Stimulated activated CD8-positive, alpha-beta memory T cell treated with anti-CD3 and anti-CD28 coated beads, Interleukin-7, amount 100 ng/mL, for 4 hours (primary cell): ENCODE data around the gene TAS2R1.
"Not testable (repeated sequence)": the region's sequence is repeated elsewhere in the genome, so short reads cannot be mapped to it uniquely, and the experiment has no call there.

Source experiments
- DNase-seq, 2 donors: peaks; one replicate each; pipeline ENCODE4 v3.0.0-alpha.2; 2020; ENCODE audit warnings: low read depth in 2 of 2

The TAS2R1 gene

GRCh38 chr5:9622971-9623421 is 7.2 kb downstream of the TAS2R1 start:
- no peak for DNase-seq

DNA sequence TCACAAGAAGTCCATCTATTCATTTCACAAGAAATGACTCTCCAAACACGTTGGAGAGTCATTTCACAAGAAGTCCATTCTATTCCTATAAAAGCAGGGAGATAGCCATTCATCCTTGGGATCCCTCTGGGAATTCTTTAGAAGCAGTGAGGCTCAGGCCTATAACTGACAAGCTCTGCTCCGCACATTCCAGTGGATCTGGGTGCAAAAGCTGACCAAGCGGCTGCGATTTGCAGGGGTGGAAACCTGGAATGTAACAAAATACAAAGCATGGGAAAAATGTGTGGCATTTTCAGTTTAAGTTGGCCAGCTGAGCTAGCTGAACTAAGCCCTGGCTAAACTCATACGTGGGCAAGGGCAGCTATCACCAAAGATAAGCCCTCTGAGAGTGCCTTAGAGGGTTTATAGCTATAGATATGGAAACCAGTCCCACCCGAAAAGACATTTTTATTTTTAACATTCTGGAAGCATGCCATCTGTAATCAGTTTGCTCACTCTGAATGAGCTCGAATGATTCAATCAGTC is 8.7 kb downstream of the TAS2R1 start:
- no peak for DNase-seq

- no peak for DNase-seq
Measured at GRCh38 chr5:9619331-9620092, 10.6 kb downstream of the TAS2R1 start.

DNA sequence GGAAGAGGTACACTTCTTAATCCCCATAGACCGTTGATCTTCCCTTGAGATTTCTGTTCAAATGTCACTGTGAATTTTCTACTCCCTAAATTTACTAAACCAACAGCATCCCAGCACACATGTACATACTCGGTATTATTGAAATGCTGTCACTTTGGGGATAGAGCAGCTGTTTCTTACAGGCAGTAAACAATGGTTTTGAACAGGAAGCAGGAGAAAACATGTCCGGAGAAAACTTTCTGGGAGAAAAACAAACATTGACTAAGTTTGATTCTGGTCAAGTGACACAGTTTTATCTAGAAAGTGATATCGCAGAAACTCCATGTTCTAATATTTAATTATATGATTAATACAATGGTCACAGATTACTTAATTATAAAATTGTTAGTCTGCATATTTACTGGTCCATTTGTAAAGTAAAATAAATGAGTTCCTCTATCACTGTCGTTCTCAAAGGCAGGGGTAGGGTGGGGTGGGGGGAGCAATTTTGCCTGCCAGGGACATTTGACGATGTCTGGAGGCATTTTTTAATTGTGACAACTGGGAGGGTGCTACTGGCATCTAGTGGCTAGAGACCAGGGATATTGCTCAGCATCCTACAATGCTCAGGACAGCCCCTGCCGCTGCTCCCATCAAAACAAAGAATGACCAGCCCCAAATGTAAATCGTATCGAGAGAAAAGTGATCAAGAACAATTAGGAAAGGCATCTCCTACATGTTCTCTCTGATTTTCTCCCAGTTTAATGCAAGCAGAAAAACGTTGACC is 12.2 kb downstream of the TAS2R1 start:
- no peak for DNase-seq

DNA sequence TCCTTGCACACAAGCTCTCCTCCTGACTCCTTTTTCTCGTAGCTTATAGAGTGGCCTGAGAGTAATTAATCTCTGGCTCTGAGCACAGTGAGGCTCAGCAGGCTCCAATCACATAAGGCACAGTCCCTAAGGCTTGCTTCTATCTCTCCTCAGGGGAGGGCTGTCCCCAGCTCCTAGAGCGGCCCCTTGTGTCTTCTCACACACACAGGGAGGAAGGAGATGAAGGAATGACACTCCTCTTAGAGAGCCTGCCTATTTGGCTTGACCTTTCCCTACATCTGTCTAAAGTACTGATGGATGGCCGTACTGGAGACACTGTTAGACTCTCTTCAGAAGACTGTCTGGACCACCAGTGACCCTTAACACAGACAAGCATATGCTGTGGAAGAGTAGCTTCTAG is 12.9 kb downstream of the TAS2R1 start:
- no peak for DNase-seq

- no peak for DNase-seq
Measured at GRCh38 chr5:9615331-9615730, 14.8 kb downstream of the TAS2R1 start.

DNA sequence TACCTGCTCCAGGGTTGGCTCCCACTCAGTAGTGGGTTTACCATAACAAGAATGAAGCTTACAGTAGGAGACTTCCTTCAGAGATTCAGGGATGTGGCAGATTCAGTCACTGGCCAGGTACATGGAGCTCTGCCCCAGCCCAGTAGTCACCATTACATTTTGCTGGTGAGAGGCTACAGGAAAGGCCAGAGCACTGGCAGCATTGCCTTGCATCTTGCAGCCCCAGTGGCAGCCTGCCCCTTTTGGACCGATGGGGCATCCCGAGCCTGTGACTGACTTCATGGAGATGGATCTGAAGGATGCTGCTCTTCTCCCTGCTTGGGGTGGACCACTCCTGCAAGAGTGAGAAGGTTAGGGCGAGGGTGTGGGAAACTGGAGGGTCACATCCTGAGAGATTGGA is 16.8 kb downstream of the TAS2R1 start:
- no peak for DNase-seq

GRCh38 chr5:9610969-9611368 is 19.2 kb downstream of the TAS2R1 start:
- DNase-seq, result no peak

- no peak for DNase-seq
Measured at GRCh38 chr5:9610364-9610763, 19.8 kb downstream of the TAS2R1 start.

GRCh38 chr5:9608093-9608492 is 22.1 kb downstream of the TAS2R1 start:
- no peak for DNase-seq

GRCh38 chr5:9605041-9605838 is 24.9 kb downstream of the TAS2R1 start:
- no peak for DNase-seq

DNA sequence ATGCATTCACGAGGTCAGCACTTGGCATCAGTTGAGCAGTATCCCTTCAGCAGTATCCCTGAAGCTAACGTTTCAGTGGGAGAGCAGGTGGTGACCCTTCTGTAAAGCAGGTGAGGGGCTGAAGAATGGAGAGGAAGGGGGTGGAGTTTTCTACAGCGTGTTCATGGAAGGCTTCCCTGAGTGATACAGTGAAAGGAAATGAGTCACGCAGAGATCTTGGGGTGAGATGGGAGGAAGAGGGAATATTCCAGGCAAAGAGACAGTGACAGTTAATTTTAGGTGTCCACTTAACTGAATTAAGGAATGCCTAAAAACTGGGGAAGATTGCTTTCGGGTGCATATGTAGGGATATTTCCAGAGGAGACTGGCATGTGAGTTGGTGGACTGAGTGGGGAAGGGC is 25.7 kb downstream of the TAS2R1 start:
- DNase-seq, result no peak

GRCh38 chr5:9601055-9601739 is 29.0 kb downstream of the TAS2R1 start:
- DNase-seq, result no peak

GRCh38 chr5:9599391-9599790 is 30.8 kb downstream of the TAS2R1 start:
- no peak for DNase-seq

DNA sequence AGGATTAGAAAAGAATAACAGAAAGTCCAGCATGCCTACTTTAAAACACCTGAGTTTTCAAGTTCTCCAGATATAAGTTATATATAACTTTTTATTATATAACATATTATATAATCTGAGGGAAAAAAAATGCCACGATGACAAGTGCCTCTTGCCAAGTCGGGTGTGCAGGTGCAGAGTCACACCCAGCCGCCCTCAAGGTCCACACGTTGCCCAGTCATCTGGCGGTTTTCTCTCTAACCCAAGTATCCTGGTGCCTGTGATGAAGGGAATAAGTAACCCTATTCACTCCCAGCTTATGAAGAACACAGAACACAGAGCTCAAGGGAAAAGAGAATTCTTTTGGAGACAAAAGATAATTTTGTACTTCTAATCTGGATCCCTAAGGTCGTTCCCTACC is 31.8 kb downstream of the TAS2R1 start:
- not testable (repeated sequence) for DNase-seq

DNA sequence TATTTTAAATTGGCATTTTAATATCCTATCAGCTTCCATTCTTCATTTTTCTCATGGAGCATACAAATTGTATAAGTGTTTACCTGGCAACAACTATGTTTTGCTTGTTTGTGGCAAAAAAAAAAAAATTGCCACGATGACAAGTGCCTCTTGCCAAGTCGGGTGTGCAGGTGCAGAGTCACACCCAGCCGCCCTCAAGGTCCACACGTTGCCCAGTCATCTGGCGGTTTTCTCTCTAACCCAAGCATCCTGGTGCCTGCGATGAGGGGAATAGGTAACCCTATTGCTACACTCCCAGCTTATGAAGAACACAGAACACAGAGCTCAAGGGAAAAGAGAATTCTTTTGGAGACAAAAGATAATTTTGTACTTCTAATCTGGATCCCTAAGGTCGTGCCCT is 32.8 kb downstream of the TAS2R1 start:
- not testable (repeated sequence) for DNase-seq

- no peak for DNase-seq
Measured at GRCh38 chr5:9596824-9597223, 33.3 kb downstream of the TAS2R1 start.

- no peak for DNase-seq
Measured at GRCh38 chr5:9596171-9596780, 33.9 kb downstream of the TAS2R1 start.

DNA sequence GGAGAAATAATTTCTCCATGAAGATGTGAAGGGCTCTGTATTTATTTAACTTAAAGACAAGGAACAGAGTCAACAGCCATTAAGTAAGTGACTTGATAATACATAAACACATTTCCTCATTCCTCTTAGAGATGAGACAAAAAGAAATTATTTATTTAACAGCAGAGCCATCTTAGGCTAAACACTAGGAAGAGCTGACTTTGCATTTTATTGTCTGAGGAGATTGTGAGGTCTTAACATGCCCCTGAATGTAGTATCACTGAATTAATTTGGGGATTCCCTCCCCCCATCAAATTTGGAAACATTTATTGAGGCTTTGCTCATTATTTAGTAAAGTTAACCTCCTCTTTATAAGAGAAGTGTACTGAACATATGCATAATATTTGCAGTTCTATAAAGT is 35.2 kb downstream of the TAS2R1 start:
- DNase-seq, result no peak

- no peak for DNase-seq
Measured at GRCh38 chr5:9589049-9589835, 40.9 kb downstream of the TAS2R1 start.
